T47D (cell line): Measurements from ENCODE around the gene AOPEP.

Experiments used
- DNase-seq, 2 experiments: peaks; one replicate each; pipeline versions ENCODE4 v3.0.0 to v3.0.0-alpha.2; 2011 to 2012; ENCODE audit warnings: low read depth in 1 of 2, low spot score in 1 of 2
- JUND ChIP-seq: IDR thresholded peaks from 2 replicates; pipeline ENCODE4 v1.6.1; 2012; ENCODE audit warnings: low read depth
- in situ Hi-C: cut with HindIII; loops from 2 replicates; pipeline ENCODE4 v1.10.0; 2016; ENCODE audit warnings: low sequenced_read_pairs, low pct_unique_long_range_greater_than_20kb

AOPEP gene

GRCh38 chr9:94778013-94778412 lies 51.5 kb downstream of the AOPEP start:
- DNase-seq, result no peak
- TF ChIP-seq JUND, result no peak
- in situ Hi-C loops, result no loop called here

GRCh38 chr9:94779031-94779430 lies 52.5 kb downstream of the AOPEP start:
- no peak for DNase-seq
- TF ChIP-seq JUND, result no peak
- in situ Hi-C loops, result no loop called here

- no peak for TF ChIP-seq JUND
- no peak for DNase-seq
- in situ Hi-C loops, result no loop called here
Measured at GRCh38 chr9:94779693-94780290, 53.3 kb downstream of the AOPEP start.

- in situ Hi-C loops, result no loop called here
- no peak for TF ChIP-seq JUND
- no peak for DNase-seq
Measured at GRCh38 chr9:94780516-94780950, 54.0 kb downstream of the AOPEP start.

GRCh38 chr9:94782355-94783101 lies 56.0 kb downstream of the AOPEP start:
- no peak for TF ChIP-seq JUND
- in situ Hi-C loops, result no loop called here
- DNase-seq, result no peak

GRCh38 chr9:94783102-94783682 lies 56.7 kb downstream of the AOPEP start:
- in situ Hi-C loops, result no loop called here
- DNase-seq, result peak; percentile 9 to 99
- TF ChIP-seq JUND, result peak; percentile 85

GRCh38 chr9:94783928-94784327 lies 57.4 kb downstream of the AOPEP start:
- no peak for TF ChIP-seq JUND
- in situ Hi-C loops, result no loop called here
- DNase-seq, result no peak

- in situ Hi-C loops, result no loop called here
Measured at GRCh38 chr9:94785215-94786169, 59.0 kb downstream of the AOPEP start.

GRCh38 chr9:94786586-94786985 lies 60.1 kb downstream of the AOPEP start:
- TF ChIP-seq JUND, result no peak
- DNase-seq, result no peak
- in situ Hi-C loops, result no loop called here

More at GRCh38 chr9:94785215-94786169, 59.0 kb downstream of the AOPEP start:
- DNase-seq, result no peak
- no peak for TF ChIP-seq JUND

- no peak for TF ChIP-seq JUND
Measured at GRCh38 chr9:94787266-94787665, 60.8 kb downstream of the AOPEP start.

GRCh38 chr9:94788570-94789105 lies 62.1 kb downstream of the AOPEP start:
- in situ Hi-C loops, result no loop called here
- no peak for TF ChIP-seq JUND
- no peak for DNase-seq

More at GRCh38 chr9:94787266-94787665, 60.8 kb downstream of the AOPEP start:
- in situ Hi-C loops, result no loop called here
- no peak for DNase-seq

GRCh38 chr9:94791435-94791834 lies 64.9 kb downstream of the AOPEP start:
- no peak for DNase-seq
- no peak for TF ChIP-seq JUND
- in situ Hi-C loops, result no loop called here

GRCh38 chr9:94792511-94792910 lies 66.0 kb downstream of the AOPEP start:
- no peak for DNase-seq
- in situ Hi-C loops, result no loop called here
- no peak for TF ChIP-seq JUND
